Peyer's patch (tissue), 4 donors: ENCODE data around the gene FITM1.

Experiments
- POLR2A ChIP-seq, 2 donors: fragments of 450-650 bp; IDR thresholded peaks; one replicate each; pipeline ENCODE4 v1.5.1; 2017; ENCODE audit warnings: antibody characterized with exemption in 2 of 2, mild to moderate bottlenecking in 2 of 2, moderate library complexity in 2 of 2
- TF ChIP-seq, protein P1 (sequence below), 6 experiments: fragments of 450-650 bp in 4 of 6; fragments of 200-600 bp in 2 of 6; sonication (generic) in 1 of 6; IDR thresholded peaks; one replicate each; pipeline ENCODE4 v1.5.1; 2017 to 2019; ENCODE audit warnings: antibody characterized with exemption in 6 of 6, mild to moderate bottlenecking in 3 of 6, moderate library complexity in 1 of 6

DNA sequence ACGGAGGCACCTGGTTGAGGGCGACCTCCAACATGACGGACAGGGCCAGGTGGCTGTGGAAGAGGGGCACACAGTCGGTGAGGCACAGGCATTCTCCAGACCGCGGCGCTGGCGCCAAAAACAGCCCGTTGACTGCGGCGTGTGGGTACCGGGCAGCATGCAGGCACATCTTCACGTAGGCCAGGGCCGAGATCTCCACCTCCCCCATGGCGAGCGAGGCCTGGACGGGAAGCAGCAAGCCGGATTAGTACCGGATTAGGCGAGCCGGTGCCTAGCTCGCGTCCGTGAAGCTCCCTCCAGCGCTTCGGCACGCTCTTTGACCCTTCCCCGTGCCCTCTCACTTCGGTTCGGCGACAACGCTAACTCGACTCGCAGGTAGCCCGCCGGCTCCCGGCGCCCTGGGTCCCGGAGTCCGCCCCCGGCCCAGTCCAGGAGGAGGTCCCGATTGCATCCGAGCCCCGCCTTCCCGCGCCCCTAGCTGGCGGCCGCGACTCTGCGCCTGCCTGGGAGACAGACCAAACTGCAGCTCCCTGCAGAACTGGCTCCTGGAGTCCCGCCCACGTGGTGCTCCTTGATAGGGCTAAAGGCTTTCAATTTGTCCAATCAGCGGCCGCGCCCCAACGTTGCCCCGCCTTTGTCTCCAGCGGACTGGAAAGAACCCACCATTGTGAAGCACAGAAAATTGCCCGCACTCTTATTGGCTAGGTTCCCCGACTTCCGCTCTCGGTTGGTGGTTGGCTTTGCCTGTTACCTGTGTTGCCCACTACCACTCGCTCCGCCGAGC is 10.8 kb downstream of the FITM1 start, which contains the start of gene EMC9:
- TF ChIP-seq, protein P1, sequence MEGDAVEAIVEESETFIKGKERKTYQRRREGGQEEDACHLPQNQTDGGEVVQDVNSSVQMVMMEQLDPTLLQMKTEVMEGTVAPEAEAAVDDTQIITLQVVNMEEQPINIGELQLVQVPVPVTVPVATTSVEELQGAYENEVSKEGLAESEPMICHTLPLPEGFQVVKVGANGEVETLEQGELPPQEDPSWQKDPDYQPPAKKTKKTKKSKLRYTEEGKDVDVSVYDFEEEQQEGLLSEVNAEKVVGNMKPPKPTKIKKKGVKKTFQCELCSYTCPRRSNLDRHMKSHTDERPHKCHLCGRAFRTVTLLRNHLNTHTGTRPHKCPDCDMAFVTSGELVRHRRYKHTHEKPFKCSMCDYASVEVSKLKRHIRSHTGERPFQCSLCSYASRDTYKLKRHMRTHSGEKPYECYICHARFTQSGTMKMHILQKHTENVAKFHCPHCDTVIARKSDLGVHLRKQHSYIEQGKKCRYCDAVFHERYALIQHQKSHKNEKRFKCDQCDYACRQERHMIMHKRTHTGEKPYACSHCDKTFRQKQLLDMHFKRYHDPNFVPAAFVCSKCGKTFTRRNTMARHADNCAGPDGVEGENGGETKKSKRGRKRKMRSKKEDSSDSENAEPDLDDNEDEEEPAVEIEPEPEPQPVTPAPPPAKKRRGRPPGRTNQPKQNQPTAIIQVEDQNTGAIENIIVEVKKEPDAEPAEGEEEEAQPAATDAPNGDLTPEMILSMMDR (IDR thresholded peaks at IDR 0.05) = peak; percentile 50 to 91 (median 75)
- peak; percentile 58 to 92 for TF ChIP-seq POLR2A (IDR thresholded peaks at IDR 0.05)
